AG04450 (cell line): ENCODE data around the gene SNRNP70. TPM values are rescaled to one million over a fixed set of nuclear protein-coding genes. Genes with fewer than 3 reads are reported as not detected.

Experiments used
- CTCF ChIA-PET: fragments of 300-600, 350-600 bp; formaldehyde crosslinking; extraction: SDS; loops from one replicate; lab custom pipeline; 2022; ENCODE audit warnings: antibody characterized with exemption, inconsistent platforms; lab: Charles Lee
- POLR2A ChIA-PET: fragments of 350-600 bp; formaldehyde crosslinking; extraction: SDS; loops from one replicate; lab custom pipeline; 2021; ENCODE audit warnings: antibody characterized with exemption, inconsistent platforms; lab: Yijun Ruan, JAX
- DNase-seq: peaks from one replicate; pipeline ENCODE4 v3.0.0-alpha.2; 2011; ENCODE audit warnings: low read depth, low spot score
- H3K27ac ChIP-seq: one replicate; pipeline ENCODE4 v1.5.1; 2012; ENCODE audit warnings: low read depth, low read length, control low read depth
- H3K27me3 ChIP-seq: one replicate; pipeline ENCODE4 v1.6.0; 2012; ENCODE audit warnings: low read length; ENCODE audit not compliant: control insufficient read depth, insufficient read depth
- H3K4me3 ChIP-seq: 2 replicates; pipeline ENCODE4 v1.5.1; 2011; ENCODE audit warnings: mild to moderate bottlenecking, low read depth, low read length, control low read depth
- H3K9me3 ChIP-seq: 2 replicates; pipeline ENCODE4 v1.5.1; 2012; ENCODE audit warnings: low read length; ENCODE audit not compliant: control insufficient read depth, insufficient read depth
- CTCF ChIP-seq: IDR thresholded peaks from 2 replicates; pipeline ENCODE4 v1.5.1; 2011; ENCODE audit warnings: low read depth, low read length, control low read depth, inconsistent platforms
- polyA plus RNA-seq: library from polyadenylated mRNA; depleted of rRNA; stranded (reverse); fragments of >200 nt; gene quantifications from 2 replicates; pipeline ENCODE4 v1.2.3, GENCODE V29; 2011

The SNRNP70 gene
- polyA plus RNA-seq, 1 experiment = 117 TPM

GRCh38 chr19:49149652-49150105, 64.4 kb downstream of the SNRNP70 start:
- H3K4me3 ChIP-seq = peak overlapping the region; percentile 93
- CTCF ChIA-PET = interaction anchor here (1.0 to 1.2 kb wide), 2 partner anchors 52 to 77 kb away, joined by 3 to 8 read pairs; no protein-coding TSS in a partner anchor
- peaks cover 8% of the 10 kb centered on the region; the same call in 1 of the 2 replicates for H3K9me3 ChIP-seq
- POLR2A ChIA-PET = interaction anchor here (1.2 kb wide), 2 partner anchors 29 to 36 kb away, joined by 3 to 4 read pairs; partner anchors contain the start of gene LIN7B
- peak; percentile 70 for DNase-seq
- TF ChIP-seq CTCF = no peak
- H3K27ac ChIP-seq = peak overlapping the region; percentile 47
- H3K27me3 ChIP-seq = no peaks in the 10 kb centered on the region

GRCh38 chr19:49150106-49150943, 65.1 kb downstream of the SNRNP70 start:
- ChIA-PET CTCF (interaction anchor here (1.2 kb wide), 2 partner anchors 50 to 76 kb away, joined by 3 to 6 read pairs; no protein-coding TSS in a partner anchor), POLR2A (interaction anchor here (0.5 to 1.2 kb wide), 7 partner anchors 17 to 133 kb away, joined by 3 to 6 read pairs (median 4); partner anchors contain the start of gene LIN7B)
- no peaks in the 10 kb centered on the region for H3K27me3 ChIP-seq
- H3K4me3 ChIP-seq = peak overlapping the region; percentile 93
- H3K9me3 ChIP-seq = peaks cover 9% of the 10 kb centered on the region; the same call in 1 of the 2 replicates
- peak overlapping the region; percentile 47 for H3K27ac ChIP-seq
- DNase-seq = no peak
- TF ChIP-seq CTCF = no peak

GRCh38 chr19:49150944-49151243, 65.6 kb downstream of the SNRNP70 start:
- no peak overlapping the region for H3K27ac ChIP-seq
- no peaks in the 10 kb centered on the region for H3K27me3 ChIP-seq
- peak overlapping the region; percentile 93 for H3K4me3 ChIP-seq
- CTCF ChIA-PET = interaction anchor here (1.2 kb wide), 1 partner anchor 49 kb away, joined by 6 read pairs; no protein-coding TSS in a partner anchor
- no peak for DNase-seq
- POLR2A ChIA-PET = interaction anchor here (0.5 to 1.2 kb wide), 5 partner anchors 17 to 132 kb away, joined by 3 to 6 read pairs (median 4); partner anchors contain the start of gene LIN7B
- no peak for TF ChIP-seq CTCF
- peaks cover 9% of the 10 kb centered on the region; the same call in 1 of the 2 replicates for H3K9me3 ChIP-seq

GRCh38 chr19:49151267-49152118, 66.2 kb downstream of the SNRNP70 start:
- H3K27ac ChIP-seq = no peak overlapping the region
- no peak for TF ChIP-seq CTCF
- H3K27me3 ChIP-seq = no peaks in the 10 kb centered on the region
- H3K4me3 ChIP-seq = peak overlapping the region; percentile 93; the same call in 1 of the 2 replicates
- no peak for DNase-seq
- peaks cover 9% of the 10 kb centered on the region; the same call in 1 of the 2 replicates for H3K9me3 ChIP-seq
- ChIA-PET CTCF (interaction anchor here (0.6 to 1.2 kb wide), 2 partner anchors 48 to 157 kb away, joined by 4 to 6 read pairs; no protein-coding TSS in a partner anchor), POLR2A (interaction anchor here (0.6 to 1.1 kb wide), 2 partner anchors 17 to 64 kb away, joined by 3 to 6 read pairs; no protein-coding TSS in a partner anchor)
